GM21423 (cell line): ENCODE data around the gene VPS26C.
"Not testable (repeated sequence)": the region's sequence is repeated elsewhere in the genome, so short reads cannot be mapped to it uniquely, and the experiment has no call there.

ENCODE experiments used
- ATAC-seq: cut with Tn5 transposase; IDR thresholded peaks from one replicate; pipeline ENCODE4 v1.9.1; 2021; ENCODE audit warnings: mild to moderate bottlenecking, moderate library complexity; ENCODE audit not compliant: unreplicated experiment

VPS26C gene

DNA sequence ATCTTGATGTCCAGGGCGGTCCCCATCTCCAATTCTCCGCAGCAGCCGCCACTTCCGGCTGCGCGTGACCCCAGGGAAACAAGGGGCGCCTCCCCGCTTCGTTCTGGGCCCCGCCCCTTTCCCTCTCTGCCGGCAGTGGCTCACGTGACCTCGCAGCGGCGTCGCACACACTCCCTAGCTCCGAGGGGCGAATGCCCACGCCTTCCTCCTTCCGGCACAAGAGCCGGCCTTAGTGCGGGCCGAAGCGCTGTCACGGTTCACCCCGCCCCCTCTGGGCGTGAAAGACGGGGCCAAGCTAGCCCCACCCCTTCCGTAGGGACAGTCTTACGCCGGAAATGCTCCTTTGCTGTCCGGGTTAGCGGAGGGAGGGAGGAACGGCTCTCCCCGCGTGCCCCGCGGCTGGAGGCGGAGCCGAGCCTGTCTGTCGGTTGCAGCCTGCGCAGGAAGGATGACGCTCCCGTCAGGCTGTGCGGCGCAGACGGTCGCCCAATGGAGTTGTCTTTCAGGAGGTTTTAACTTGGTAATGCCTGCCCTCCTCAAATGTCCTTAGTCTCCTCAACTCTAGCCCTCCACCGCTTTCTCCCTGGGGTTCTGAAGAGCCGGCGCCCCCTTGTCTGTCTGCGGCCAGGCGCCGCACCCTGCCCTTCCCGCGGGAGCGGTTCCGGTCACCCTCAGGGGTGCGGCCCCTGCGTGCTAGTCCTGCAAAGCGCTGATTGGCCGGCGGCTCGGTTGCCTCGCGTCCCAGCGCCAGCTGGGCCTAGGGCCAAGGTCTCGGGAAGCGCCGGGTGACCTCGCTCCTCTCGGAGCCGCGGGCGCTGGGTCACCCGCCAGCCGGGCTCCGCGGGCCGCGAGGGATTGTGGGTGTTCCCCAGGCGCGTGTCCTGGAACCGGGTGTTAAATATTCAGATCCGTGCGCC is at the start of gene VPS26C:
TSS of gene VPS26C (minus strand) at position 66 of the 917 bp plus-strand sequence. CDS start at position 26, 40 bp downstream.
- peak; percentile 92 for ATAC-seq

DNA sequence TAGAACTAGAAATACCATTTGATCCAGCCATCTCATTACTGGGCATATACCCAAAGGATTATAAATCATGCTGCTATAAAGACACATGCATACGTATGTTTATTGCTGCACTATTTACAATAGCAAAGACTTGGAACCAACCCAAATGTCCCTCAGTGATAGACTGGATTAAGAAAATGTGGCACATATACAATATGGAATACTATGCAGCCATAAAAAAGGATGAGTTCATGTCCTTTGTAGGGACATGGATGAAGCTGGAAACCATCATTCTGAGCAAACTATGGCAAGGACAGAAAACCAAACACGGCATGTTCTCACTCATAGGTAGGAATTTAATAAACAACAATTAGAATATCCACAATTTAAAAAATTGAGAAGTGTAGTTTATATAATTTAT is 48.9 kb upstream of the VPS26C start:
- not testable (repeated sequence) for ATAC-seq

DNA sequence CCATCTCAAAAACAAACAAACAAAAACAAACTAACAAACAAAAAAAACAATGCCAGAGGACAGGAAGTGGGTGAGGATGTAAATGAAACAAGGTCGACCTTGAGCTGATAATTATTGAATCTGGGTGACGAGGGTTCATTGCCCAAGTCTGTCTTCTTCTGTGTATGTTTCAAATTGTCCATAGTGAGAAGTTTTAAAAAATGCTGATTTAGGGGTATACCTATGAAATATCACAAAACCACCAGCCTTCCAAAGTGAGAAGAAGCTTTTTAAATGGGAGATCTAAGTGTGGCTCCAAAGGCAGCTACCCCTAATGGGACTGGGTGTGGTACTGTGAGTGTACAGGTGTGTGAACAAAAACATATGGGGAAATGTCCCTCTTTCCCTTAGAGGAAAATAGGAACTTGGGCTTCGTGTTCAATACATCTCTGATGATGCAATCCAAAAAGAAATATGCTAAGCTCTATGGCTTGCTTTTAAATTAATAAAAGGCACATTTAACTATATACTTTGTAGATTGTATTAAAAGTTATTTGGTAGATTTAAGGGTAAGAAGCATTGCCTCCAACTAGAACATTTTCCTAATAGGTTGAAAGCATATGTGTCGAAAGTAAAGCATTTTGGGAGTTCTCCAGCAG is 33.1 kb upstream of the VPS26C start:
- no peak for ATAC-seq

DNA sequence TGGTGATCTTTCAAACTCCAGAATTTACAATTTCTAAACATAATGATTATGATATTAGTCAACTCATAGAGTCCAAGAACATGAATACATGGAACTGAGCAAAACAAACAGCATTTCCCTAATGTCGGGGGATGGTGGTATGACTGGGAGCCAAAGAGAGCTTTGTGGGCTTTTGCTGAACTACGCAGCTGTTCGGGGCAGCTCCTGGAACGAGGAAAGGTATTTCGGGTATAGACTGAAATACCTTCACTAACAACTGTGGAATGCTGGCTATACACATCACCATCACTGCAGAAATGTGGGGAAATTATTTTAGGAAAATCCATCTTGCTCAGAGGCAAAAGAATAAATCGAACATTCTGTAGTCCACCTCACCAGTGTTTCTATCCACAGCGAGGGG is 30.2 kb upstream of the VPS26C start:
- ATAC-seq: no peak

DNA sequence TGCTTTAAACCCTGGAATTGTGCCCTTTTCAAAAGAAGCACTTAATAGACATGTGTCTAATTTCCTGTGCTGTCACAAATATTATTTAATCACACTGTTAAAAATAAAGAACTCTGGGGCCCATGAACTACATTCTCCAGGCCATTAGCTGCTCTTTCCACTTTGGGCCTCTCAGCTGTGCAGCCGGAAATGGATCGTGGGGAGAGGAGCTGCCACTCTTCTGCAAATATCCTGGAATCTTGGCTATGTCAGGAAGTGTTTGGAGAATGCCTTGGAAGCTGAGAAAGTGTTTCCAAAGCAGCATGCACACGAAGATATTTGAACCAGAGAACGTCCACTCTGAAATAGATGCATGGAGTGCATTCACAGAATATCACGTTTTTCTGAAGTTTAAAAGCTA is 27.5 kb upstream of the VPS26C start:
- no peak for ATAC-seq

DNA sequence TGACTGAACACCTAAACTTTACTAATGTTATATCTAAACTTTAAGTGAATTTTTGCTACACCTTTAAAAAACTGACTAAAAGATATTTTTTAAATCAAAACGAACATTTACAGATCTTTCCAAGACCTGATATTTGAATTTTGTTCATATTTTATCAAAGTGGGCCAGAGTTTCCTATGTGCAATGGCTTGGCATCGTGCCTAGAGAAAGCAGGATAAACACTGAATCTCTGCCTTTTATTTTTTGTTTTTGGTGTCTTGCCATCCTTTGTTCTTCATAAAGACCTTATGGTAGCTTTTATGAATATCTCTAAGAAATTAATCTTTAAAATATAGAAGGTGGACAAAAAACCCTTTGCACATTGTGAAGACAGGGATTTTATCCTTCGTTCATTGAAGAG is 25.8 kb upstream of the VPS26C start:
- no peak for ATAC-seq

DNA sequence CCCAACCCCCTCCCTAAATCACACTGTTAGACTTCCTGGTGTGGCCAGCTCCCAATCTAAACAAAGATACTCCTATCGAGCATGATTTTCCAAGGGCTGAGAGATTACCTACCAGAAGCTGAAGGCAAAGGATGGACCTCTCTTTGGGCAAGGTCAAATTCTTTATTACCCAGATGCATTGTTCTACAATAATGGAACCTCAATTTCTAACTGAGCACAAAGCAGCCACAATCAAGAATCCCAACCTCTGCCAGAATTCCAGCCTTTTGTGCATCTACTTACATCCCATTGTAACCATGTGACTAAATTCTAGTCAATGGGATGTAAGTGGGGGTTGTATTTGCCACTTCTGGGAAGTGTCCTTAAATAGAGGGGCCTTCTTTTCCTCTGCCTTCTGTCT is 24.9 kb upstream of the VPS26C start:
- no peak for ATAC-seq

DNA sequence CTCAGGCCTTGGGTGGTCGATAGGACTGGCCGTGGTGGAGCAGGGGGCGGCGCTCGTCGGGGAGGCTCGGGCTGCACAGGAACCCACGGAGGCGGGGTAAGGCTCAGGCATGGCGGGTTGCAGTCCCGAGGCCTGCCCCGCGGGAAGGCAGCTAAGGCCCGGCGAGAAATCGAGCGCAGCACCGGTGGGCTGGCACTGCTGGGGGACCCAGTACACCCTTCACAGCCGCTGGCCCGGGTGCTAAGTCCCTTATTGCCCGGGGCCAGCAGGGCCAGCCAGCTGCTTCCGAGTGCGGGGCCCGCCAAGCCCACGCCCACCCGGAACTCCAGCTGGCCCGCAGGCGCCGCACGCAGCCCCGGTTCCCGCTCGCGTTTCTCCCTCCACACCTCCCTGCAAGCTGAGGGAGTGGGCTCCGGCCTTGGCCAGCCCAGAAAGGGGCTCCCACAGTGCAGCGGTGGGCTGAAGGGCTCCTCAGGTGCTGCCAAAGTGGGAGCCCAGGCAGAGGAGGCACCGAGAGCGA is 16.1 kb upstream of the VPS26C start:
- not testable (repeated sequence) for ATAC-seq

DNA sequence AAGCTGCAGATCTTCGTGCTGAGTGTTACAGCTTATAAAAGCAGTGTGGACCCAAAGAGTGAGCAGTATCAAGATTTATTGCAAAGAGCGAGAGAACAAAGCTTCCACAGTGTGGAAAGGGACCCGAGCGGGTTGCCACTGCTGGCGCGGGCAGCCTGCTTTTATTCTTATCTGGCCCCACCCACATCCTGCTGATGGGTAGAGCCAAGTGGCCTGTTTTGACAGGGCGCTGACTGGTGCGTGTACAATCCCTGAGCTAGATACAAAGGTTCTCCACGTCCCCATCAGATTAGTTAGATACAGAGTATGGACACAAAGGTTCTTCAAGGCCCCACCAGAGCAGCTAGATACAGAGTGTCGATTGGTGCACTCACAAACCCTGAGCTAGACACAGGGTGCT is 15.5 kb upstream of the VPS26C start:
- not testable (repeated sequence) for ATAC-seq

DNA sequence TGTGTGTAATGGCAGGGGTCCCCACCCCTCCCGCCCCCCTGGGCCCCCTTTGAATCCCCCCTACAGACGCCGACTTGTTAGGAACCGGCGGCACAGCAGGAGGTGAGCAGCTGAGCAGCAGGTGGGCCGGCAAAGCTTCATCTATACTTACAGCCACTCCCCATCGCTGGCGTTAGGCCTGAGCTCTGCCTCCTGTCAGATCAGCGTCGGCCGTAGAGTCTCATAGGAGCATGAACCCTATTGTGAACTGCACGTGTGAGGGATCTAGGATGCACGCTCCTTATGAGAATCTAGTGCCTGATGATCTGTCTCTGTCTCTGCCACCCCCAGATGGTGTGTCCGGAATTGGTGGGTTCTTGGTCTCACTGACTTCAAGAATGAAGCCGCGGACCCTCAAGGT is 14.9 kb upstream of the VPS26C start:
- no peak for ATAC-seq

DNA sequence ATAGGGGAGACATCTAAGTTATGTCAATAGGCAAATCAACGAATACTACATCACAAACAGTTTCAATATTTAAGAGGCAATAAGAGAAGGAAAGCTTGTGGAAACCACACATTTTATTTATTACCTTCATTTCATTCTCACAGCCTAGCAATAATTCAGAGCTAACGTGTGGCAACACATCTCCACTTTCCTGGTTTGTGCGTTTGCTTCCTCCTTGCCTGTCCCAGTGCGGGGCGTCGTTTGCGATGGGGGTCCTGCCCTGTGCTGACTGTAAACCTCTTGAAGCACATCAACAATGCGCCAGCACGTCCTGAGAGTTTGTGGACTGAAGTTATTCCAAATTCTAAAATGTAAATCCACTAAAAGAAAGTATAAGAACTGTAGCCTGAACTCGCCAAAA is 14.4 kb upstream of the VPS26C start:
- ATAC-seq: no peak

DNA sequence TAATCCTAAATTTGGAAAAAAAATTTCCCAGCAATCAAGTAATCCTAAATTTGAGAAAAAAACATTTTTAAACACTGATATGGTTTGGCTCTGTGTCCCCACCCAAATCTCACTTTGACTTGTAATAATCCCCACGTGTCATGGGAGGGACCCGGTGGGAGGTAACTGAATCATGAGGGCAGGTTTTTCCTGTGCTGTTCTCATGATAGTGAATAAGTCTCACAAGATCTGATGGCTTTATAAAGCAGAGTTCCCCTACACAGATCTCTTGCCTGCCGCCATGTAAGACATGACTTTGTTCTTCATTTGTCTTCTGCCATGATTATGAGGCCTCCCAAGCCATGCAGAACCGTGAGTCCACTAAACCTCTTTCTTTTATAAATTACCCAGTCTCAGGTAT is 12.1 kb upstream of the VPS26C start:
- not testable (repeated sequence) for ATAC-seq

DNA sequence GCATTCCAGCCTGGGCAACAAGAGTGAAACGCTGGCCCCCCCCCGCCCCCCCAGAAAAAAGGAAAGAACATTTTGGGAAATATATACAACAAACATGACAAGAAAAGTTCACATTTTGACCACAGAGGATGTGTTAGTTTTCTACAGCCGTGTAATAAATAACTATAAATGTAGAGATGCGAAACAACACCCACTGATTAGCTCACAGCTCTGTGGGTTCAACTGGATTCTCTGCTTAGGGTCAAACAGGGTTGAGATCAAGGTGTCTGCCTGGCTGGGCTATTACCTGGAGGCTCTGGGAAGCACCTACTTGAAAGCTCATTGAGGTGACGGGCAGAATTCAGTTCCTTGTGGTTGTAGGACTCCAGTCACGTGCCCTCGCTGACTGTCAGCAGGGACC is 11.1 kb upstream of the VPS26C start:
- no peak for ATAC-seq

DNA sequence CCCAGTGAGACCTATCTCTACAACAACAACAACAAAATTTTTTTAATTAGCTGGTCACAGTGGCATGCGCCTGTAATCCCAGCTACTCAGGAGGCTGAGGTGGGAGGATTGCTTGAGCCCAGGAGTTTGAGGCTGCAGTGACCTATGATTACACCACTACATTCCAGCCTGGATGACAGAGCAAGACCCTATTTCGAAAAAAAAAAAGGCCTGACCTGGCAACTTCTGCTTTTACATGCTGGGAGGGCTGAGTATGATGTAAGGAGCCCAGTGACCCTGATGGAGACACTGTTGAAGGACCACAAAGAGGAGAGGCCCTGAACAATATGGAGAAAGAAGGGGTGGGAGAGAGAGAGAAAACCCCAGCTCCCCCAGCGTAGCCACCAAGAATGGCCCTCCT is 9.2 kb upstream of the VPS26C start:
- ATAC-seq: no peak

DNA sequence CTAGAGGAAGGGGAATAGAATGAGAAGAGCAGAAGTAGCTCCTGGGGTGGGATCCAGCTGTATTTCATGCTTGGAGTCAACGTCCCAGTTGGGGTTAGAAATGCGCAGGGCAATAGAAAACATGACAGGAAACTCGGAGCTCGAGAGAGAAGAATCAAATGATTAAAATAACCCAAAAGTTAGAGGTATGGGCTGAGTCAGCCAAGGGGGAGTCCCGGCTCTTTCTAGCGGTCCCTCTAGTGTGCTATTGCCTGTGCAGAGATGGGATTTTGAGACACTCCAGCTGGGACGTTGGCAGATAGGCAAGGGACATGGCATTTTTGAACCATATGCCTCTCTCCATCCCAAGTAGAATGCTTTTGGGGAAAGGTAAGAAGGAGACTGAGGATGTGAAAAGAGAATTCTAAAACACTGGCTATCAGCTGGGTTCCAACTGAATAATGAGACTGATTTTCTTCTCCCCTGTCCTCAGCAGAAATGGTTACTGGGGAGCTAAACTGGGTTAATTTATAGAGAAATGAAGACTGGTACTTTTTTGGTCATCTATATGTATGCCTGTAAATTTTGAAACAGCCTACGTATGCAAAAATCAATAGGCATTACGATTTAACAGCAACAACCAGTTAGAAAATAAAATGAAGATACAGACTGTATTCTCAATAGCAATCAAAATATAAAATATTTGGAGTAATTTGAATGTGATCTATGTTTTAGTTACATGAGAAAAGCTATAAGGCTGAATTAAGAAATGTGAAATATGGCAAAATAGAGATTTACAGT is 7.0 kb upstream of the VPS26C start:
- ATAC-seq: no peak

DNA sequence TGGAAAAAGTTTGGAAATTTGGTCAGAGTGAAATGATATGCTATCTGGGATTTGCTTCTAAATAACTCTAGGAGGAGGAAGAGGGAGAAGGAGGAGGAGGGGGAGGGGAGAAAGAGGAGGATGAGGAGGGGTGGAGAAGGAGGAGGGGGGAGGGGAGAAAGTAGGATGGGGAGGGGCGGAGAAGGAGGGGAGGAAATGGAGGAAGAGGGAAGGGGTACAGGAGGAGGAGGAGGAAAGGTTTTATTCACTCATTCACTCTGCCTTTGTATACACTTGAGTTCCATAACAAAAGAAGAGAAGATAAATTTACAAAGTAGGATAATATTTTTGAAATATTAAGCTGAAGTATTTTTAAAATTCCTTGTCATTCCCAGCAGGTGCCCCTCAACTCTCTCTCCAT is 6.3 kb upstream of the VPS26C start:
- ATAC-seq: no peak

DNA sequence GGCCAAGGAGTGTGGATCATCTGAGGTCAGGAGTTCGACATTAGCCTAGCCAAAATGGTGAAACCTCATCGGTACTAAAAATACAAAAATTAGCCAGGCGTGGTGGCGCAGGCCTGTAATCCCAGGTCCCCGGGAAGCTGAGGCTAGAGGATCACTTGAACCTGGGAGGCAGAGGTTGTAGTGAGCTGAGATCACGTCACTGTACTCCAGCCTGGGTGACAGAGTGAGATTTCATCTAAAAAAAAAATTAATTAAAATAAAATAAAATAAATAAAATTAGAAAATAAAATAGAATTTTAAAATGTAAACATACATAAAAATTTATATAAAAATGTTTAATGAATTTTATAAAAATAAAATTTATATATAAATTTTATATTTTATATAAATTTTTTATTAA is 5.8 kb upstream of the VPS26C start:
- ATAC-seq: no peak

DNA sequence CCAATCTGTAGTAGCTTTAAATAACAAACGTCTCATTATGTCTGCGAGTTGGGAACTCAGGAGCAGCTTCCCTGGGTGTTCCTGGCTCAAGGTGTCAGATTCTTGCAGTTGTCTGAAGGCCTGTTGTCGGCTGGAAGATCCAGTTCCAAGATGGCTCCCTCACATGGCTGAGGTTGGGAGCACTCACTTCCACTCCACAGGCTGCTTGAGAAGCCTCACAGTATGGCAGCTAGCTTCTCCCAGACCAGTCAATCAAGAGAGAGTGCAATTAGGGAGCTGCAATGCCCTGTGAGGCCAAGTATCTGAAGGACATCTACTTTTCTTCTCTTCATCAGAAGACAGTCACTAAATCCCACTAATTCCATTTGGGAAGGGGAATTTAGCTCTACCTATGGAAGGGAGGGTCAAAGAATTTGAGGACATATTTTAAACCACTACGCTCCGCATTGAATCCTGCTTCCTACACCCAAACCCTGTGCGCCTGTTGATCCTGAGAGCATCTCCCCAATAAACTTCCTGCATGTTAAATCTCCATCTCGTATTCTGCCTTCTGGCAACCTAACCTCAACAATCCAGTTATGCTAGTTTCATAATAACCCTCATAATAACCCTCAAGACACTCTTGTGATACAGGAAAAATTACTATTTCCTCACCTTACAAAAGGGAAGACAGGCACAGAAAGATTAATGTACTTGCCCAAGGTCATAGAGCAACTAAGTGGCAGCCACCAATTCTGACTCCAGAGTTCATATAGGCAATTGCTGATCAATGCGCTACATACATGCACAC is 3.6 kb upstream of the VPS26C start:
- ATAC-seq: no peak

DNA sequence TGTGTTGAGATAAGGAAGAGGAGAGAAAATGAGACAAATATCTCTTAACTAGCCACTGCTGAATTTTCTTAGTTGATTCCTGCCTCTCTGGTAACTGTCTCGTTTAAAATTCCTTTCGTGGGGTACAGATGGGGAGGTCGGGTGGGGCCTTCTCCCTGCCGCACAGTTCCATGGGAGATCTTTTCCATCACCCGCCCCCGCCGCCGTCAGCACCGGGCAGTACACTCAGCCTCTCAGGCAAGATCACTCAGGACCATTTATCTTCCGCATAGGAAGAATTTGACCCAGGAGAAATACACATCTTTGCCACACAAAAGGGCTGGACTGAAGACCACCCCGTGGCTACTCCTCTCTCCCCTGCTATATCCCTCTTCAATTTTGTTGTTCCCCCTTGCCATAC is 2.3 kb upstream of the VPS26C start:
- no peak for ATAC-seq

DNA sequence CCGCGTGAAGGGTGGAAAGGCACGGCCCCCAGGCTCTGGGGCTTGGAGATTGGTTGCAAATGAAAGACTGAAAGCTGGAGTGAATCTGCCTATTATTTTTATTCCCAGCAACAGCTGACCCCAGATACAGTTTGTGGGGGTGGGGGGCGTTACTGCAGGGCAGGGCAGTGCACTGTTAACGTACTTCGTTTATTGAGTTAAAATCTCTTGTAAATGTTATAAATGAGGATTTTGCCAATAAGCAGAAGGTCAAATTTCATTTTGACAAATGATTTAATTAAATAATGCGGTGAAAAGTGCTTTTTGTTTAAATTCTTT is 1.0 kb upstream of the VPS26C start:
- ATAC-seq: no peak
